T-helper 2 cell treated with Interferon-gamma antibody and Interleukin-4, amounts not matched to agents 5 μg/mL and 100 μg/mL, for 36 hours (primary cell): ENCODE measurements around the gene IGIP.

Experiments
- DNase-seq: peaks from one replicate; pipeline ENCODE4 v3.0.0; 2021; ENCODE audit warnings: low spot score
- H3K27ac Mint-ChIP-seq: one replicate; pipeline ENCODE4 v1.8.0; 2021; ENCODE audit warnings: mild to moderate bottlenecking, mixed read lengths
- H3K27me3 Mint-ChIP-seq: one replicate; pipeline ENCODE4 v1.8.0; 2021; ENCODE audit warnings: low read depth, mixed read lengths
- H3K36me3 Mint-ChIP-seq: one replicate; pipeline ENCODE4 v1.8.0; 2021; ENCODE audit warnings: low read depth, mixed read lengths
- H3K4me1 Mint-ChIP-seq: one replicate; pipeline ENCODE4 v1.8.0; 2021; ENCODE audit warnings: low read depth, mixed read lengths
- H3K4me3 Mint-ChIP-seq: one replicate; pipeline ENCODE4 v1.8.0; 2022; ENCODE audit warnings: mild to moderate bottlenecking, moderate library complexity, mixed read lengths
- H3K9me3 Mint-ChIP-seq: one replicate; pipeline ENCODE4 v1.8.0; 2021; ENCODE audit warnings: mixed read lengths

IGIP gene

DNA sequence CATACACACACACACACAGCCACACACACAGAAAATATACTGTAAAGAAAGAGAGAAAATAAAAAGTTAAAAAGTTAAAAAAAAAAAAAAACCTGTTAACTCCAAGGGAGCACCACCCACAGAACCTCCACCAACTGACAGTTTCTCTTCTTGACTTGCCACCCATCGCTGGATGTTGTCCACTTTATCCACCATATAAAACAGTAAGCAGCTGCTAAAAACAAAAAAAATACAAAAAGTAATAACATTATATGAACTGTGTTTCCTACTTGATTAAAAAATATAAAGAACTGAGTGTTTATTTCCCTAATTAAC is 10.6 kb upstream of the IGIP start:
- no peaks in the 10 kb centered on the region for H3K9me3 Mint-ChIP-seq
- no peak for DNase-seq
- H3K27ac Mint-ChIP-seq, result peak overlapping the region; percentile 87
- H3K4me3 Mint-ChIP-seq, result peak overlapping the region; percentile 95
- H3K4me1 Mint-ChIP-seq, result peaks cover 52% of the 10 kb centered on the region
- H3K36me3 Mint-ChIP-seq, result peaks cover 11% of the 10 kb centered on the region
- peaks cover 25% of the 10 kb centered on the region for H3K27me3 Mint-ChIP-seq

DNA sequence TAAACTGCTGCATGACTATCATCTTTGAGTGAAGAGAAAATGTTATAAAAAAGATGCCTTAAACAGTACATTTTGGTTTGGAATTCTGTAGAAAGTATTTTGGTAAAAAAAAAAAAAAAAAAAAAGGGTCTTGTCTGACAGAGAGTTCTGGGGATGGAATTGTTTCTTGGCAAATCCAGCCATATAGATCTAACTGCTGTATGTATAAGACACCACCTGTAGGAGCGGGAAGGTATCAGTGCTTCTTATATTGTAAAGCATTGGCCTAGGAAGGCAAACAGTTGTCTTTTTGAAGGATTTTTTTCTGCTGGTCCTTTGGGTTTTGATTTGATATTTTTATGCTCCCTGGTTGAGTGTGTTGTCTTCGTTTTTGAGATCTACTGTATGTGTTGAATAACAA is 9.0 kb upstream of the IGIP start:
- peak overlapping the region; percentile 30 for H3K4me3 Mint-ChIP-seq
- no peak for DNase-seq
- peaks cover 11% of the 10 kb centered on the region for H3K36me3 Mint-ChIP-seq
- H3K4me1 Mint-ChIP-seq, result peaks cover 48% of the 10 kb centered on the region
- H3K9me3 Mint-ChIP-seq, result no peaks in the 10 kb centered on the region
- peaks cover 12% of the 10 kb centered on the region for H3K27me3 Mint-ChIP-seq
- H3K27ac Mint-ChIP-seq, result no peak overlapping the region

DNA sequence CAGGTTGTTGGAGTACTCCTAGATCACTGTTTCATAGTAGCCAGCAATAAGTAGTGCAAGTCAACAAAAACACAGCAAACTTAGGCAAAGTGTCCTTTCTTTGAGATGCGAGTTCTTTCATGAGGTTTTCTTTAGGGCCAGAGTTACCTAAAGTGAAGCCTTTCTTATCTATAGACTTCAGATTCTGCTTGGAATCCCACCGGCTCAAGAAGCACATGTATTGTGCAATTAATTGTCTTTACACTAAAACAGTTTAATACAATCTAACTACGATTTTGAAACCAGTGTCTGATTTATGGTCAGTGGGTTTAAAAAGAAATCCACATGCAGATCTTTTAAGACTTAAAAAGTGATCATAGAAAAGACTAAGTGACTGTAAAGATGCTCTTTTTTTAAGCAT is 8.2 kb upstream of the IGIP start:
- peaks cover 11% of the 10 kb centered on the region for H3K36me3 Mint-ChIP-seq
- no peak overlapping the region for H3K4me3 Mint-ChIP-seq
- DNase-seq, result no peak
- H3K9me3 Mint-ChIP-seq, result no peaks in the 10 kb centered on the region
- peaks cover 41% of the 10 kb centered on the region for H3K4me1 Mint-ChIP-seq
- peaks cover 4% of the 10 kb centered on the region for H3K27me3 Mint-ChIP-seq
- H3K27ac Mint-ChIP-seq, result no peak overlapping the region

DNA sequence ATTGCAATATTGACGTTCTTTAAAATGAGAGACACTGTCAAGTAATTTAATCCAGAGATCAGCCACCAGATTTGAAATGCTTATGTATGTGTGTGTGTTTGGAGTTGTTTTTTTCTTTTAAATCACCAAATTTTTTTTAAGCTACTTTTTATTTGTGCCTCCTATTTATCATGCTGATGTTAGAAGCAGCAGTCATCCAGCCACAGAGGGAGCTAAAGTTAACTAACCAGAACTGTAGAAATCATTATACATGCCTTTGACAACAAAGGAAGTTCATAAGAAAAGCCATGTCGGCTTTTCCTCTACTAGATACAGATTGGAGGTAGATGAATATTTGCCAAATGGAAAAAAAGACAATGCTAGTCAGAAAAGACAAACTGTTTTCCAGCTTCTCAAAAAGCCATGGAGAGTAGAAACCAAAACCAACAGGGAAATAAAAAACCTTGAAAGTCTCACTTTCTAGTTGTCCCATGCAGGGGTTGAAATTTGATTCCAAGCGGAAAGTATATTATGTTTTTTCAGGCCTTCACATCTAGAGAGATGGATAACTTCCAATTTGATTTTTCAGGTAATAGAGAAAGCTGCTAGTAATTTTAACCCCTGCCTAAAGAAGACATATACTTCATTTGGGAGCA is 7.3 kb upstream of the IGIP start:
- Mint-ChIP-seq H3K27ac (no peak overlapping the region), H3K4me3 (no peak overlapping the region), H3K9me3 (no peaks in the 10 kb centered on the region), H3K36me3 (peaks cover 11% of the 10 kb centered on the region), H3K4me1 (peaks cover 39% of the 10 kb centered on the region), H3K27me3 (no peaks in the 10 kb centered on the region)
- DNase-seq, result no peak

DNA sequence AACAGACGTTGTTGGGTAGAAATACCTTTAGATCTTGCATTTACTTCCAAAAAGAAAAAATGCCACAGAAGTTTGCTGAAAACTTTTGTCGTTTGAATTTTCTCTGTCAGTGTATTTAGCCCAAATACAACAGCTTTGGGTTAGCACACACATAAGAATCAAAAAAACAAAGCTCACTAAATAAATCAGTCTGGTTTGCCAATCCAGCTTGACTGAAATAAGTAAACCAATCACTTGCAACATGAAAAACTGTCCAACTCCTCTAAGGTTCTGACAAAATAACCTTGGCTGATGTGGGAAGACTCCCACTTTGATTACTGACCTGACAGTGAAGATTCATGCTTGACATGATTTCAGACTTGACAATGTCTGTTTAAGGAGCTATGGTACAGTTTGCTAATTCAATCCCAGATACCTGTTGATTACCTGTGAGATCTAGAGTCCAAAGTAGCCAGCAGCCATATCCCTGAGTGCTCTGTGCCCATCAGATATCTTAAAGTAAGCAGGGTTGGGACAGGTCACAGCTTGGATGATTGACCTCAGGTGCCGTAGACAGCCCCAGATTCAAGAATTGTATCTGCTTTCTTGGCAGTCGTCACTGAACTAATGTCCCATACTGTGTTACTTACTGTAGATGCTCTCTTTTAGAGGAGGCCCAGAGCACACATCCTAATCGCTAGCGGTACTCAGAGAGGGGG is 727 bp downstream of the IGIP start:
- Mint-ChIP-seq H3K36me3 (no peaks in the 10 kb centered on the region), H3K9me3 (no peaks in the 10 kb centered on the region), H3K4me1 (peaks cover 11% of the 10 kb centered on the region), H3K27me3 (peaks cover 11% of the 10 kb centered on the region), H3K4me3 (no peak overlapping the region), H3K27ac (no peak overlapping the region)
- DNase-seq, result no peak

DNA sequence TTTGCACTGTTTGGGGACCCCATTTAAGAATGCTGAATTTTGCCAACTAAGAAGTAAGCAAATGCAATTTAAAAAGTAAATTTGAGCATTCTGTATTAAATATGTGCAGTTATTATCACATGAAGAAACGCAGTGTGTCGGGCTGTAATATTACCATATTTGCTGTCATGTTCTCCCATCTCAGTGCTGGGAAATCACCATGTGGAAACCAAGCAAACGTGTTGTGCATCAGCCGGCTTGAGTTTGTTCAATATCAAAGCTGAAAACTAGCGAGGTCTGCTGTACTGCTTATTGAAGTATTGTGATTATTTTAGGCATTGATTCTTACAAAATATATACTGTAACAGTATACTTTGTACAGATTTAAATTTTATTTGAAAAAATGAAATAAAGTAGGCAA is 2.6 kb downstream of the IGIP start:
- no peak for DNase-seq
- Mint-ChIP-seq H3K27ac (no peak overlapping the region), H3K9me3 (no peaks in the 10 kb centered on the region), H3K4me1 (peaks cover 16% of the 10 kb centered on the region), H3K36me3 (no peaks in the 10 kb centered on the region), H3K4me3 (no peak overlapping the region), H3K27me3 (peaks cover 11% of the 10 kb centered on the region)

DNA sequence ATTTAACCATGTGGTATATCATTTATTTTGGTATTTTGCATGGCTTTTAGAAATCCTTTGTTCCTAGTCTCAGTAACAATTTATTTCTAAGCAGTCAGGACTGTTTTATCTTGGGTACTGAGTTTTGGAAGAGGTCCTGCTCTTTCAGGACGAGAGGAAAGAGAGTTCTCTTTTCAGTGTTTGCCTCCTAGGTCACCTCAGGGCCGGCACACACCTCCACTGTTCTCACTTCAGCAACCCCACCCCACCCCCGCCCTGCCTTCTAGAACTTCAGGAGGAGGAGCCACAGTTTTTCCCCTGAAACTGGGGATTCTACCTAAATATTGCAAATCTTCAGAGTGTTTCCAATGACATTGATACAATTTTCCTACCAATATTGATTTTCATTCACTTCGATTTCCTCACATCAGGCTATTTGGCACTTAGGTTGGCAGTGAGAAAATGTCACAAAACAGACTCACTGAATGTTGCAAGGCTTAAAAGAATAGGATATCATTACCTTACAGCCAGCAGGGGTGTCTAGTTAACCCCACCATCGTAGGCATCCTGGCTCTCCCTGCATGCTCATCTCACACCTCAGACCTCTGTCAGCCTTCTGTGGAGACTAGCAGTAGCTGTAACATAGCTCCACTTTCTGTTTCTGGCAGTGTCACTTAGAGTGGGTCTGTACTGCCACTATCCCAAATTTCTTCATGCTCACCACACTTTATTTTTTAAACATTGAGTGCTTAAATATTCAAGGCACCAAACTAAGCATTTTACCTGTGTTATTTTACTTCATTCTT is 5.4 kb downstream of the IGIP start:
- Mint-ChIP-seq H3K9me3 (no peaks in the 10 kb centered on the region), H3K36me3 (no peaks in the 10 kb centered on the region), H3K27ac (no peak overlapping the region), H3K27me3 (peaks cover 6% of the 10 kb centered on the region), H3K4me1 (peaks cover 17% of the 10 kb centered on the region), H3K4me3 (no peak overlapping the region)
- no peak for DNase-seq

DNA sequence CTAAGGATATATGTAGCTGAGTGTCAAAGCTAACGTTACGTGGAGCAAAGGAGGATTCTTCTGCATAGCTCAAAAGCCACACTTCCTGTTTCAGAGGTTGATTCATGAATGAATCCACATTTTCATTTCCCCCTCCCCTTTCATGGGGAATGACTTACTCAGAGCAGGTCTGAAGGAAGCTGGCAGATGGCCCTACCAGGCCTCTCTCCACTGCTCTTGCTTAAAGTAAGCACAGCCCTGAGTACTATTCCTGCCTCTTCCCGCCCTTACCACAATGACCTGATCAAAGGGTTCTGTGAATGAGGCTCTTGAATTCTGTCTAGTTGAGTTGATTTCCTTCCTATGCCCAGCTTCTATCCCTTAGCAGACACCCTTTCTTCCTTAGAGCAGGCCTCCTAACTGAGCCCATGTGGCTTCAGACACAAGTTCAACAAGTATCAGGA is 6.3 kb downstream of the IGIP start:
- Mint-ChIP-seq H3K27ac (no peak overlapping the region), H3K27me3 (peaks cover 4% of the 10 kb centered on the region), H3K9me3 (no peaks in the 10 kb centered on the region), H3K36me3 (no peaks in the 10 kb centered on the region), H3K4me1 (peaks cover 17% of the 10 kb centered on the region), H3K4me3 (no peak overlapping the region)
- DNase-seq, result no peak

DNA sequence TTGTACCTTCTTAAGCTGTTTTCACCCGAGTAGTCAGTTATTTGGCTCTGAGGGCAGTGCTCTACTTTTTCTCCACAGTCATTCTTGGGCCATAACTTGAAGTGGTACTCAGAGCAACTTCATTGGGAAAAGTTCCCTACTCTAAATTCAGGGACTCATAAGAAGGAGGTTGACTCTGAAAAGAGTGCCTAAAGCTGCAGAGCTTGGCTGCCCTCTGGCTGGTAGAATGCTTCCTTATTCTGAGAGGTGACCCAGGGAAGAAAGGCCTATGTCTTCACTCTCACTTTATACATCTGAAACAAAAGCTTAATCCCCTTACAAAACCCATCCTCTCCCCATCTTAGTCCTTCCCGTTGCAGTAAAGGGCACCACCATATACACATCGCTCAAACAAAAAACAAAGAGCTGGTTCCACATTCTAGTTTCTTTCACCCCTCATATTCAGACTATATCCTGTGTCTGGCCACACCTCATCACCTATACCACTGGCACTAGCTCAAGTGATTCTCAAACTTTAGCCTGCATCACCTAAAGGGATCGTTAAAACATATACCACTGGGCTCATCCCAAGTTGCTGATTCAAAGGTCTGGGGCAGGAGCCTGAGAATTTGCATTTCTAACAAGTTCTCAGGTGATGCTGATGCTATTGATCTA is 7.9 kb downstream of the IGIP start:
- H3K36me3 Mint-ChIP-seq, result no peaks in the 10 kb centered on the region
- H3K27ac Mint-ChIP-seq, result no peak overlapping the region
- no peaks in the 10 kb centered on the region for H3K9me3 Mint-ChIP-seq
- no peak for DNase-seq
- peaks cover 3% of the 10 kb centered on the region for H3K27me3 Mint-ChIP-seq
- no peak overlapping the region for H3K4me3 Mint-ChIP-seq
- peaks cover 17% of the 10 kb centered on the region for H3K4me1 Mint-ChIP-seq

DNA sequence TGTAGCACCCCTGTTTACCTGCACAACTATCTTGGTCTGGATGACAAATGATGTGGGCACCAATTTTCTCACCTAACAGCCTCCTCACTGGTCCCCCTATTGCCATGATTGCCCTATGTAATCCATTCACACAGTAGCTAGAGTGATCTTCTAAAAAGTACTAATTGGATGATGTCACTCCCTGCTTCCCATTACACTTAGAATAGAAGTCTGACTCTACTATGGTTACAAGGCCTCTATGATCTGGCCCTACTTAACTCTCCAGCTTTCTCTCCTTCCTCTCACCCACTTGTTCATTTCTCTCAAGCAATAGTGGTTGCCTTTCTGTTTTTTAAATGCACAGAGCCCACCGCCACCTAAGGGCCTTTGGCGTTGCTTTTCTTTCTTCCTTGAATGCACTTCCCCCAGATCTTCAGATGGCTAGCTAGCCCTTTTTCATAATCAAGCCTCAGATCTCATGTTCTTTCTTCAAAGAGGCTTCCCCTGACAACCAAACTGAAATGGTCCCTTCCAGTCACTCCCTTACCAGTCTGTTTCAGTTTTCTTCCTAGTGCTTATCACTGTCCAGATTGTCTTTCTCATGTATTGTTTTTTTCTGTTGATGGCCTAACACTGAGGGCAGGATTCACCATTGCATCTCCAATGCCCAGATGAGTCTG is 8.7 kb downstream of the IGIP start:
- no peak overlapping the region for H3K4me3 Mint-ChIP-seq
- peaks cover 3% of the 10 kb centered on the region for H3K27me3 Mint-ChIP-seq
- H3K9me3 Mint-ChIP-seq, result no peaks in the 10 kb centered on the region
- no peaks in the 10 kb centered on the region for H3K36me3 Mint-ChIP-seq
- DNase-seq, result no peak
- no peak overlapping the region for H3K27ac Mint-ChIP-seq
- peaks cover 17% of the 10 kb centered on the region for H3K4me1 Mint-ChIP-seq

DNA sequence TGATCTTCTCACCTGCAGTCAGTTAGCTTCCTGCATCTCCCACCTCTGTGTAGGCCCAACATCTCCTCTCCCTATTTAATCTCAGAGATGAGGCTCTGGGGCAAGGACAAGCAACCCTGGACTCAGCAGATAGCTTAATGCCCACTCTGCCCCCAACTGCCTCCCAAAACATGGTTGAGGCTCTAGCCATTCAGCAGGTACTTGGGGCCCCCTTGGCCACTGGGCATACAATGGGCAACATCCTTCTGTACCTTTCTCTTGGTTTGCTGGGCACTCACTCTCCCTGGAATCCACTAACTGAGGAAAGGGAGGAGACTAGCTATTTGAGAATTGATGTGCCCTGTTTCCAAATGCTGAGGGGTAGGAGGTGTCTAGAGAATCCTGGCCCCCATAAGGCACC is 9.4 kb downstream of the IGIP start:
- H3K27ac Mint-ChIP-seq, result no peak overlapping the region
- no peak overlapping the region for H3K4me3 Mint-ChIP-seq
- H3K27me3 Mint-ChIP-seq, result peaks cover 6% of the 10 kb centered on the region
- DNase-seq, result no peak
- peaks cover 17% of the 10 kb centered on the region for H3K4me1 Mint-ChIP-seq
- H3K36me3 Mint-ChIP-seq, result no peaks in the 10 kb centered on the region
- H3K9me3 Mint-ChIP-seq, result no peaks in the 10 kb centered on the region

DNA sequence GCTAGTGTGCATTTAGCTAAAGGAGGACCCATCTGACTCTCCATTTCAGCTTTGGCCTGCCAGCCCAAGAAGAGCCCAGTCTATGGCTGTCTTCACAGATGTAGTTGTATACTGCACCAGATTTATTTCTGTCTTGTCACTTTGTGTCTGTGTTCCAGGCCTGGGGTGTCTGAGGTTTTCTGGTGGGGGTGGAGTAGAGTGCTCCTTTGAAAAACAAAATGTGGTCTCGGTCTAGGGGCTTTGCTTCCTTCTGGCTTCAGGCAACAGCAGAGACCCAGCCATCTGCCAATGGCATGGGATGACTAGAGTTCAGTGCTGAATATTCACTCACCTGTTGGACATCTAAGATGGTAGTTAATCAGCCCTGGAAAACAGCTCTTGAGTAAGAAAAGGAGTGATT is 10.9 kb downstream of the IGIP start:
- Mint-ChIP-seq H3K4me1 (peaks cover 13% of the 10 kb centered on the region), H3K9me3 (no peaks in the 10 kb centered on the region), H3K4me3 (no peak overlapping the region), H3K27me3 (peaks cover 9% of the 10 kb centered on the region), H3K27ac (no peak overlapping the region), H3K36me3 (no peaks in the 10 kb centered on the region)
- DNase-seq, result no peak

DNA sequence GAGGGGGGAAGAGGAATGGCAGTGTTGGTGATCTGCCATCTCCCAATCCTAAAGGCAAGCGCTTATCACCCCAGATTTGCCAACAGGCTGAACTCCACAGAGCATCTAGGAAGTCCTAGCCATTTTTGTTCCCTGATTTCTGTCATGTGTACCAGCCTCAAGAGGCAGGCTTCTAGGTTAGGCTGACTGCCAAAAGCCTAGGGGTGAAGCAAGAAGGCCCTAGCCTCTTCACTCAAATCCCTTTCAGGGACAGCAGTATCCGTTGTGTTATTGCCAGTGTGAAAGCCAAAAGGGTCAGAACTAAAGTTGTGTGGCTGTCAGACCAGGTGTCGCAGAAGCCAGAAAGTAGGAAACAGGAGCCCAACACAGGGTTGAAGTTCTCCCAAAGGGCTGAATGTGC is 14.7 kb downstream of the IGIP start:
- no peaks in the 10 kb centered on the region for H3K9me3 Mint-ChIP-seq
- H3K27me3 Mint-ChIP-seq, result peaks cover 20% of the 10 kb centered on the region
- no peak overlapping the region for H3K27ac Mint-ChIP-seq
- H3K4me3 Mint-ChIP-seq, result no peak overlapping the region
- no peaks in the 10 kb centered on the region for H3K36me3 Mint-ChIP-seq
- no peak for DNase-seq
- peaks cover 4% of the 10 kb centered on the region for H3K4me1 Mint-ChIP-seq

DNA sequence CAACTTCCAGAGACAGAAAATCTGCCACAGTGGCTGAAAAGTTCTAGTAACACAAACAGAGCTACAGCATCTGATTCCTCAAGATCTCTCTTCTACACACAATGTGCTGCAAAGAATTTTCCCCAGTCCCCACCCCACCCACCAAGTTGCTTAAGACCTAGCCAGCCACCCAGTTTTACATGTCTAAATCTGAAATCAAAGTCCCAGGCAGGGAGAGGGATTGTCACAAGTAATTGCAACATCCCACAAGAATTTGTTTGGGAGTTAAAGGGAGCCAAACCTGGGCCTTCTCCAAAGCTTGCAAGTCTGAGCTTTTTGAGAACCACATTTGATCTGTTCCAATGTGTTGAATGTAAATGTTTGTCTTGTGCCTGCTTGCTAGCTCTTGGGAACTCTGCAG is 15.5 kb downstream of the IGIP start:
- Mint-ChIP-seq H3K36me3 (no peaks in the 10 kb centered on the region), H3K9me3 (no peaks in the 10 kb centered on the region), H3K27me3 (peaks cover 20% of the 10 kb centered on the region), H3K4me3 (no peak overlapping the region), H3K27ac (no peak overlapping the region), H3K4me1 (peaks cover 5% of the 10 kb centered on the region)
- no peak for DNase-seq
